ENCODE results near the gene SLC34A3.

DNA sequence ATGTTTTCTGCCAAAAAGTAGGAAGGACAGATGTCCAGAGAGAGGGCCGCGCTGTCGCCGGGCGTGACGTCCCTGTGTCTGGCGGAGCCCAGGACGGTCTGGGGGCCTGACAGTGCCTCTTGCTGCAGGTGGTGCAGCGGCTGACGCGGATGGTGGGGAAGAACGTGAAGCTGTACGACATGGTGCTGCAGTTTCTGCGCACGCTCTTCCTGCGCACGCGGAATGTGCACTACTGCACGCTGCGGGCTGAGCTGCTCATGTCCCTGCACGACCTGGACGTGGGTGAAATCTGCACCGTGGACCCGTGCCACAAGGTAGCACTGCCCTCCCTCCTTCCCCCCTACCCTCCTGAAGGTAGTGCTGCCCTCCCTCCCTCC, 32.2 kb downstream of the SLC34A3 start:
- TF ChIP-seq POLR2AphosphoS5 (IDR thresholded peaks at IDR 0.05; ENCODE audit: low read depth, low read length) (no peak), POLR2A (IDR thresholded peaks at IDR 0.05; ENCODE audit: low read depth, low read length) (no peak; the same call in 1 of the 2 replicates)

Measured in GM12892 (cell line).